GM12878 (cell line): ENCODE data around the gene CBFA2T3. TPM values are rescaled to one million over a fixed set of nuclear protein-coding genes. Genes with fewer than 3 reads are reported as not detected.

ENCODE experiments used
- ATAC-seq: fragments of 200-7000 bp; cut with Tn5 transposase; 3 replicates; pipeline ENCODE4 v1.9.1; 2020; ENCODE audit warnings: mild to moderate bottlenecking, moderate library complexity
- BruUV-seq: library from RNA; stranded (reverse); fragments of 400-500 nt; replicated peaks from 2 replicates; lab custom pipeline; 2021; lab: Mats Ljungman, UMichigan
- CTCF ChIA-PET: fragments of 300-600 bp; sonication (Branson Sonifier 250); formaldehyde crosslinking; extraction: SDS; loops from one replicate; lab custom pipeline; 2021; ENCODE audit warnings: inconsistent platforms; lab: Yijun Ruan, JAX
- POLR2A ChIA-PET: fragments of 350-600 bp; formaldehyde crosslinking; extraction: SDS; loops from one replicate; lab custom pipeline; 2021; ENCODE audit warnings: inconsistent platforms; lab: Charles Lee
- RAD21 ChIA-PET: fragments of 300-600 bp; sonication (Branson Sonifier 250); formaldehyde crosslinking; loops from one replicate; lab custom pipeline; 2023; ENCODE audit warnings: antibody characterized with exemption; ENCODE audit not compliant: unreplicated experiment; lab: Charles Lee
- SMC1A ChIA-PET: fragments of 300-600 bp; sonication (Branson Sonifier 250); formaldehyde crosslinking; loops from one replicate; lab custom pipeline; 2023; ENCODE audit not compliant: unreplicated experiment, uncharacterized antibody; lab: Charles Lee
- DNase-seq: peaks from one replicate; pipeline ENCODE4 v3.0.0-alpha.2; 2011; ENCODE audit warnings: low read depth, low spot score
- FAIRE-seq: peaks from 3 replicates; lab custom pipeline; 2011; peaks lifted over from hg19 to GRCh38; lab: Jason Lieb, UNC
- H2AFZ ChIP-seq: 2 replicates; pipeline ENCODE4 v1.6.0; 2011; ENCODE audit warnings: low read depth, low read length, control low read depth; ENCODE audit not compliant: control insufficient read depth
- H3K27ac ChIP-seq: 2 replicates; pipeline ENCODE4 v1.5.1; 2011; ENCODE audit warnings: control low read depth; ENCODE audit not compliant: control insufficient read depth, insufficient read depth
- H3K27me3 ChIP-seq, 2 experiments: replicated peaks in 1 of 2; 2 replicates each; pipeline versions ENCODE4 v1.6.0 to v1.6.1; 2011; ENCODE audit warnings: low read length in 1 of 2; ENCODE audit not compliant: control insufficient read depth in 2 of 2, insufficient read depth in 2 of 2
- H3K36me3 ChIP-seq, 2 experiments: 2 replicates each; pipeline ENCODE4 v1.5.1; 2011; ENCODE audit warnings: low read length in 1 of 2; ENCODE audit not compliant: control insufficient read depth in 2 of 2, insufficient read depth in 2 of 2
- H3K4me1 ChIP-seq: 2 replicates; pipeline ENCODE4 v1.6.1; 2011; ENCODE audit warnings: mild to moderate bottlenecking, low read length, moderate library complexity, mixed read lengths; ENCODE audit not compliant: control insufficient read depth, insufficient read depth
- H3K4me2 ChIP-seq: 2 replicates; pipeline ENCODE4 v1.6.0; 2011; ENCODE audit warnings: control low read depth; ENCODE audit not compliant: control insufficient read depth, insufficient read depth
- H3K4me3 ChIP-seq: fragments of 200-600 bp; sonication (generic); 2 replicates; pipeline ENCODE4 v1.5.1; 2016
- H3K79me2 ChIP-seq: 2 replicates; pipeline ENCODE4 v1.6.0; 2011; ENCODE audit warnings: low read length; ENCODE audit not compliant: control insufficient read depth, insufficient read depth
- H3K9ac ChIP-seq: 2 replicates; pipeline ENCODE4 v1.8.0; 2011; ENCODE audit warnings: low read length, control low read depth, mixed read lengths; ENCODE audit not compliant: control insufficient read depth, insufficient read depth
- H3K9me3 ChIP-seq: replicated peaks from 3 replicates; pipeline ENCODE4 v1.5.1; 2011; ENCODE audit warnings: mild to moderate bottlenecking, low read length; ENCODE audit not compliant: control insufficient read depth, insufficient read depth
- H4K20me1 ChIP-seq: 2 replicates; pipeline ENCODE4 v1.6.0; 2011; ENCODE audit not compliant: control insufficient read depth, insufficient read depth
- ATF7 ChIP-seq: fragments of 450-650 bp; IDR thresholded peaks from 2 replicates; pipeline ENCODE4 v1.6.1; 2016; ENCODE audit warnings: low read depth, mild to moderate bottlenecking
- BCL3 ChIP-seq: IDR thresholded peaks from 2 replicates; pipeline ENCODE4 v1.6.1; 2011; ENCODE audit warnings: borderline replicate concordance, low read depth, mild to moderate bottlenecking, moderate library complexity, low read length; ENCODE audit not compliant: insufficient read depth, poor library complexity, severe bottlenecking
- ETV6 ChIP-seq, 2 experiments: fragments of 450-650 bp in 1 of 2; IDR thresholded peaks in 1 of 2; conservative IDR thresholded peaks in 1 of 2; 2 replicates each; pipeline ENCODE4 v1.6.1; 2014; ENCODE audit warnings: antibody characterized with exemption in 1 of 2, borderline replicate concordance in 1 of 2, low read depth in 1 of 2, mild to moderate bottlenecking in 1 of 2, moderate library complexity in 1 of 2
- FOXM1 ChIP-seq: IDR thresholded peaks from 2 replicates; pipeline ENCODE4 v1.6.1; 2012; ENCODE audit warnings: low read depth, mild to moderate bottlenecking, inconsistent platforms, low read length, moderate library complexity
- KLF5 ChIP-seq: fragments of 450-650 bp; IDR thresholded peaks from 2 replicates; pipeline ENCODE4 v1.6.1; 2014; ENCODE audit warnings: mild to moderate bottlenecking; ENCODE audit not compliant: partially characterized antibody
- MXI1 ChIP-seq: fragments of 150-350 bp; IDR thresholded peaks from 2 replicates; pipeline ENCODE4 v1.6.1; 2011; ENCODE audit warnings: low read depth, mild to moderate bottlenecking, inconsistent platforms, low read length, improper control_type of control experiment
- MYC ChIP-seq: IDR thresholded peaks from 2 replicates; pipeline ENCODE4 v1.6.1; 2011; ENCODE audit warnings: mild to moderate bottlenecking, low read length, moderate library complexity, inconsistent platforms; ENCODE audit not compliant: insufficient read depth, insufficient replicate concordance, insufficient read length, severe bottlenecking
- NR2C1 ChIP-seq: fragments of 450-650 bp; IDR thresholded peaks from 2 replicates; pipeline ENCODE4 v1.6.1; 2017; ENCODE audit warnings: antibody characterized with exemption, mild to moderate bottlenecking, moderate library complexity
- POLR2A ChIP-seq: IDR thresholded peaks from 2 replicates; pipeline ENCODE4 v1.6.1; 2011; ENCODE audit warnings: low read depth, mild to moderate bottlenecking, low read length
- RAD51 ChIP-seq: fragments of 450-650 bp; IDR thresholded peaks from 2 replicates; pipeline ENCODE4 v1.6.1; 2016; ENCODE audit warnings: moderate library complexity, mild to moderate bottlenecking, inconsistent platforms
- SPI1 ChIP-seq: IDR thresholded peaks from 2 replicates; pipeline ENCODE4 v1.6.1; 2011; ENCODE audit warnings: low read depth, mild to moderate bottlenecking, low read length, moderate library complexity, borderline replicate concordance; ENCODE audit not compliant: insufficient read depth
- TCF12 ChIP-seq: IDR thresholded peaks from 2 replicates; pipeline ENCODE4 v1.6.1; 2011; ENCODE audit warnings: low read depth, mild to moderate bottlenecking, low read length
- ZNF217 ChIP-seq: fragments of 450-650 bp; IDR thresholded peaks from 2 replicates; pipeline ENCODE4 v1.6.1; 2017; ENCODE audit warnings: antibody characterized with exemption, mild to moderate bottlenecking
- WGBS: methylation state at CpG from one replicate; pipeline ENCODE4 v1.1.6; 2016; ENCODE audit warnings: low lambda C conversion rate; ENCODE audit not compliant: insufficient replicate concordance, insufficient coverage; ENCODE audit errors: missing lambda C conversion rate; 5-methylcytosine and 5-hydroxymethylcytosine counted together
- in situ Hi-C: fragments of 300-500 bp; cut with MboI; formaldehyde crosslinking; loops from 9 replicates; pipeline ENCODE4 v1.14.3; 2018; ENCODE audit warnings: mixed read lengths
- intact Hi-C: fragments of 100-400 bp; cut with micrococcal nuclease; formaldehyde crosslinking; loops from one replicate; pipeline ENCODE4 v1.14.2; 2022; ENCODE audit not compliant: unreplicated experiment
- polyA plus RNA-seq, 11 experiments: library from polyadenylated mRNA; depleted of rRNA in 4 of 11; unstranded in 6 of 11; stranded (reverse) in 5 of 11; fragments of >200 nt; fragmentation: Nextera tagmentation in 4 of 11; fragmentation: Illumina TruSeq in 1 of 11; extraction: Ambion mirVana in 4 of 11; extraction: Trizol in 1 of 11; gene quantifications; 1 replicate in 1 of 11; 2 replicates in 10 of 11; pipeline versions ENCODE4 v1.2.1 to v1.2.3, GENCODE V29; 2011 to 2016; ENCODE audit warnings: inconsistent platforms in 2 of 11, missing spikeins in 2 of 11, low read depth in 1 of 11
- total RNA-seq, 4 experiments: library from RNA; depleted of rRNA in 3 of 4; stranded (reverse); fragments of >200 nt in 3 of 4; fragmentation: Illumina TruSeq in 1 of 4; extraction: Trizol in 1 of 4; gene quantifications; 2 replicates each; pipeline versions ENCODE4 v1.2.1 to v1.2.3, GENCODE V29; 2013 to 2021

CBFA2T3 gene
- total and polyA plus RNA-seq, 10 of the 15 experiments (the other 5 are each of a cell fraction or from before 2014, with no cell fraction given) = 0.69 to 42.6 (median 4.5) TPM

GRCh38 chr16:88882358-88883030 lies 94.5 kb downstream of the CBFA2T3 start (continued):
- TF ChIP-seq ATF7 = peak; percentile 30; the same call in 1 of the 2 replicates
- no peak for TF ChIP-seq ETV6 (conservative IDR thresholded peaks at IDR 0.05 in 1 of 2, IDR thresholded peaks at IDR 0.05 in 1 of 2; ENCODE audit: borderline replicate concordance in 1 of 2, low read depth in 1 of 2)
- no peak for TF ChIP-seq KLF5
- TF ChIP-seq BCL3 = peak; percentile 78
- TF ChIP-seq NR2C1 = no peak
- TF ChIP-seq SPI1 = no peak
- no peak for TF ChIP-seq MXI1
- TF ChIP-seq MYC = no peak
- no peak for TF ChIP-seq RAD51

- no TSS peak for BruUV-seq
- intact Hi-C loops = no loop called here
- POLR2A ChIA-PET = no interaction called here
- H4K20me1 ChIP-seq = no peaks in the 10 kb centered on the region
- in situ Hi-C loops = no loop called here
- no peak overlapping the region for H3K27ac ChIP-seq
- WGBS = 95% methylated on average over 24 of the region's 27 CpGs
- no peak overlapping the region for H3K4me3 ChIP-seq
- H3K9ac ChIP-seq = no peak overlapping the region
- CTCF ChIA-PET = no interaction called here
- no peak for TF ChIP-seq TCF12
- peak; percentile 43; the same call in 1 of the 2 replicates for TF ChIP-seq POLR2A
- no peak for TF ChIP-seq ZNF217
- TF ChIP-seq FOXM1 = no peak
- TF ChIP-seq, all 136 proteins: peak for 1
- H3K9me3 ChIP-seq = no peaks in the 10 kb centered on the region
- peaks cover 2 to 4% of the 10 kb centered on the region in 2 experiments; a peak in 3 of 4 replicates for H3K36me3 ChIP-seq
- RAD21 ChIA-PET = no interaction called here
- no peaks in the 10 kb centered on the region for H3K79me2 ChIP-seq
- no peak for FAIRE-seq
- no peak overlapping the region for H2AFZ ChIP-seq
- SMC1A ChIA-PET = no interaction called here
- no peaks in the 10 kb centered on the region for H3K4me1 ChIP-seq
- no peak overlapping the region for H3K4me2 ChIP-seq
- H3K27me3 ChIP-seq = no peaks in the 10 kb centered on the region
- ATAC-seq = no peak
- DNase-seq = no peak
Observed at GRCh38 chr16:88881675-88882357, 95.2 kb downstream of the CBFA2T3 start.
